HFF-Myc (cell line): ENCODE results near the gene FHAD1.

Experiments used
- DNase-seq: peaks from one replicate; pipeline ENCODE4 v3.0.0-alpha.2; 2011; ENCODE audit warnings: low read depth; ENCODE audit errors: extremely low read depth
- H3K4me3 ChIP-seq: replicated peaks from 2 replicates; pipeline ENCODE4 v1.5.1; 2011; ENCODE audit warnings: low read depth, mild to moderate bottlenecking, control low read depth, low read length
- CTCF ChIP-seq: IDR thresholded peaks from 2 replicates; pipeline ENCODE4 v1.5.1; 2012; ENCODE audit warnings: mild to moderate bottlenecking, low read depth, low read length, control low read depth; ENCODE audit errors: missing control alignments

The FHAD1 gene

GRCh38 chr1:15245593-15246360, 1.2 kb upstream of the FHAD1 start:
- TF ChIP-seq CTCF: no peak
- DNase-seq: no peak
- H3K4me3 ChIP-seq: no peak overlapping the region

GRCh38 chr1:15248216-15248615, 1.2 kb downstream of the FHAD1 start:
- TF ChIP-seq CTCF: no peak
- H3K4me3 ChIP-seq: no peak overlapping the region
- DNase-seq: no peak

- no peak for DNase-seq
- TF ChIP-seq CTCF: no peak
- no peak overlapping the region for H3K4me3 ChIP-seq
Observed at GRCh38 chr1:15249081-15249480, 2.1 kb downstream of the FHAD1 start.

- no peak for TF ChIP-seq CTCF
- DNase-seq: no peak
Observed at GRCh38 chr1:15251857-15252835, 5.1 kb downstream of the FHAD1 start.

GRCh38 chr1:15254559-15254958, 7.5 kb downstream of the FHAD1 start:
- TF ChIP-seq CTCF: no peak
- H3K4me3 ChIP-seq: no peak overlapping the region
- no peak for DNase-seq

More at GRCh38 chr1:15251857-15252835, 5.1 kb downstream of the FHAD1 start:
- no peak overlapping the region for H3K4me3 ChIP-seq

- no peak overlapping the region for H3K4me3 ChIP-seq
- DNase-seq: no peak
- no peak for TF ChIP-seq CTCF
Observed at GRCh38 chr1:15255582-15256149, 8.6 kb downstream of the FHAD1 start.
